RPMI8226 (cell line): ENCODE data around the gene SEC22A.
A peak's percentile ranks its signal among the peaks of the same experiment; 100 is the strongest.
"Not testable (repeated sequence)": the region's sequence is repeated elsewhere in the genome, so short reads cannot be mapped to it uniquely, and the experiment has no call there.

Experiments used
- DNase-seq: peaks from one replicate; pipeline ENCODE4 v3.0.0-alpha.2; 2015

SEC22A gene

DNA sequence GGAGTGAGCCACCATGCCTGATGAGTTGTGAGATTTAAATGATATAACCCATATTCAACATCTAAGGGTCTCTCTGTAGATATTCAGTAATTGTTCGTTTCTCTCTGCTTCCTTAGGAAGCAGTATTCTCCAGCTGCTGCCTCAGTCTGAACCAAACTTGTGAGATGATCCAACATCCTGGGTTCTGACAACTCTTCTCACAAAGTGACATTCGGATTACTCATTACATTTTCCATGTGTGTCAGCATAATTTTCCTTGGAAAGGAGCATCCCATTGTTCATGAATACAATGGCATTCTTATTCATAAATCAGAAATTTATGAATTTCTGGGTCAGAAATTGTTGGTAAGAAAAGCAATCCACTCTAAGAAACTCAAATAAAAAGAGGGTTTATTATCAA lies 15.0 kb upstream of the SEC22A start:
- DNase-seq = no peak

DNA sequence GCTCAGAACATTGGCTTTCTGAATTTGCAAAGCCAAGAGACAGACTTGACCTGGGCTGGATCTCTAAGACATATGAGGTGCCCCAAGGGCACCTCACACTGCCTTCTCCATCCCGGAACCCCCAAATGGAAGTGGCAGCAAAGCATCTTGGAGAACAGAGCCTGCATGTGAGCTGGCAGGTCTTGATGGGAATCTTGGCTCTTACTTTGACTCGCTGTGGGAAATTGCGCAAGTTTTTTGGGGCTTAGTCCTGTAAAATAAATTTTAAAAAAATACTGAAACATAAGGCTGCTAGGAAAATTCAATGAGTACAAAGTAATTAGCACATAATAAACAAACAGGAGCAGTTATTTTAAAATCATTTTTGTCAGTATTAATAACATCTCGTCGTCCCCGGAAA lies 13.7 kb upstream of the SEC22A start:
- DNase-seq = no peak

DNA sequence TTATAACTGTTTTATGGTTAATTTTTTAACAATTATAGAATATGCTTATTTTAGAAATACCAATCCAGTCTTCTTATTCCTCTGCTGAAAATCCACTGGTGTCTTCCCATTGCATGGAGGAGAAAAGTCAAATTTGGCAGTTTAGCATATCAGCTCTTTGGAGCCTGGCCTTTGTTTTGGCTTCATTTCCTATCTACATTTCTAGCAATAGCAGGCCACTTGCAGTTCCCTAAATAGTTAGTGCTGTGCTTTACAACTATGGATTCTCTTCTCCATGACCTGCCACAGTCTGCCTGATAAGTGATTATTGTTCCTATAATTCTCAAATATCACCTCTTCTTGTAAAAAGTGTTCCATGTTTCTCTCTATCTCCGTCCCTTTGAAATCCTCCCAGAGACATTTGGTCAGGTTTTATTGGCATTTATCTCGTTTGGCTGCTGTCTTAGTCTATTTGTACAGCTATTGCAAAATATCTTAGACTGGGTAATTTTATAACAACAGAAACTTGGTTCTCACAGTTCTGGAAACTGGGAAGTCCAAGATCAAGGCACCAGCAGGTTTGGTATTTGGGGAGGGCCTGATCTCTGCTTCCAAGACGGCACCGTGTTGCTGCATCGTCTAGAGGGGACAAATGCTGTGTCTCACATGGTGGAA lies 8.2 kb upstream of the SEC22A start:
- DNase-seq = no peak

DNA sequence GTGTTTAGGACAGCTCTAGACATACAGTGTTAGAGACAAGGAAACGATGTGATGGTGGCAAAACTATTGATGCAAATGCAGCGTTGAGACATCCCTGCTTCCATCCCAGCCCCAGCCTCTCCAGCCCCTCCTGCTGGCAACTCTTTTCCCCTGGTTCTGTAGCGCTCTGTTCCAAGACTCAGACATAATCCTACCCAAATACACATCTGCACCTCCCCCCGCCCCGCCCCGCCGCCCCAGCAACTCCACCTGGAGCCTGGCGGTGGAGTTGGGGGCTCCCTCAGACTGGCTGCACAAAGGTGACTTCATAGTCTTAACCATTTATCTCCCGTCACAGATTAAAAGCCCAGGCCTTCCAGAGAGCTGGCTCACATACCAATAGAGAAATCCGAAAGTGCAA lies 7.2 kb upstream of the SEC22A start:
- DNase-seq = no peak

DNA sequence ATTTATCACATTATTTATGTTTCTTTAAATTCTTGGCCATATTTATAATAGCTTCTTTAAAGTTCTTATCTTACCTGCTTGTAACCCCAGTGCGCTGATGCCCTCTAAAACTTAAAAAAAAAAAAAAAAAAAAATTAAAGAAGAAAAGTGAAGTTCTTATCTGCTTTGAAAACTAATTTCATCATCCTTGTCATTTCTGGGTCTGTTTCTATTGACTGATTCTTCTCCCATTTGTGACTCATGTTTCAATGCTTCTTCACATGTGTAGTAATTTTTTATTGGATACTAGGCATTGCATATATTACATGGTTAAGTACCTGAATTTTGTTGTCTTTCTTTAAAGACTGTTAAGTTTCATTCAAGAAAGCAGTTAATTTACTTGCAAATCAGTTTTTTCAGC lies 3.4 kb upstream of the SEC22A start:
- no peak for DNase-seq

DNA sequence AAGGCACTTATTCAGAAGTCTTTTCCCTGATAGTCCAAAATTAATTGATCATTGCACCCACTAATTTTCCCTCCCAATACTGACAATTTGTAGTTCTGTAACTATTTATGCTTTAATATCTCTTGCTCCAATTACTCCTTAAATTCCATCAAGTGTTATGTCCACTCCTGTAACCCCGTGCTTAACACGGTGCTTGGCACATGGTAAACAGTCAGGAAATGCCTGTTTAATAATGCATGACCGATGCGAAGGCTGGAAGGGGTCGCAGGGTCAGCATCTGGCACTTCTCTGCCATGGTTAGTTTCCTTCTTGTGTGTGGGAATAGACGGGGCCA lies 553 bp upstream of the SEC22A start:
- no peak for DNase-seq

DNA sequence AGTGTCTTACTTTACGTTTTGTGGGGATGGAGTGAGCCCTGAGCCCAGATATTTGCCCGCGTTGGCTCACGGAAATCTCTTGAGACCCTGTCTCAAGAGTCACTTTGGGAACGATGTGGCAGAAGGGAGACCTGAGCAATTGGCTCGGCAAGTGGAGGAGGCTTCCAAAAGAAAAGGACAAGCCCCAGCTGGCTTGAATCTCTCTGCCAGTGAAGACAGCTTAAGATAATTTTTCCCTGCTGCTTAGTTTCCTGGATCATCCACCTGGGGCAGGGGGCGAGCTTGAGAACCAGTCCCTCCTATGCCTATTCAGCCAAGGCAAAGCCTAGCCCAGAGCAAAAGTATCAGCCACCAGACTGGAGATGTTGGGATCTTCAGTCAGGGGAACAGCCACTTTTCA lies 708 bp downstream of the SEC22A start:
- peak; percentile 9 for DNase-seq

DNA sequence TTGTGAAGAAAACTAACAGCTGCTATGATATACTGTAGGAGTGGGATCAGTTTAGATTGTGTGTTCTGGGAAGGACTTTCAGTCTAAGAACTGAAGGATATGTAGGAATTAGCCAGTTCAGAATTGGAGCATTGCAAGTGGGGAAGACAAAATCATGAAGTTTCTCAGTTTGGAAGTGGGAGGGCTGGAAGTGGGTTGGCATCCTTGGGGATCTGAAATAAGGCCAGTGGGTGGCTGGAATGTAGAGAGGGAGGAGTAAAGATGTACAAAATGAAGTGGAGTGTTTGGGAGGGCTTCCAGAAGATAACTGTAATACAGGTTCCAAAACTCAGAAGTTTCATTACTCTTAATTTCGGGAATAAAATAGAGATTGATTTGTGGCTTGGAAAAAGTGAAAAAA lies 17.2 kb downstream of the SEC22A start:
- no peak for DNase-seq

DNA sequence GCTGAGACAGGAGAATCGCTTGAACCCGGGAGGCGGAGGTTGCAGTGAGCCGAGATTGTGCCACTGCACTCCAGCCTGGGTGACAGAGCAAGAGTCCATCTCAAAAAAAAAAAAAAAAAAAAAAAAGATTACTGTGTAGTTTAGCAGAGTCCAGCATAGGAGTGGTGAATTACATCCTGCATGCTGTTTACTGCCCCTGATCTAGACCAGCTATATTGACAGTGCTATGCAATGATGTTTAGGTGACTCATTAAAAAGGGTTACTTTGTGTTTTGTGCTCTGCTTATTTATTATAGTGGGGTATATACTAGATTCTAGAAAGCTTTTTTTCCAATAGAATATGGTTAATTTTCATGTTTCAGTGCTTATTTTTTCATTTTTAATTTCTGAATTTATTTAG lies 19.6 kb downstream of the SEC22A start:
- not testable (repeated sequence) for DNase-seq

DNA sequence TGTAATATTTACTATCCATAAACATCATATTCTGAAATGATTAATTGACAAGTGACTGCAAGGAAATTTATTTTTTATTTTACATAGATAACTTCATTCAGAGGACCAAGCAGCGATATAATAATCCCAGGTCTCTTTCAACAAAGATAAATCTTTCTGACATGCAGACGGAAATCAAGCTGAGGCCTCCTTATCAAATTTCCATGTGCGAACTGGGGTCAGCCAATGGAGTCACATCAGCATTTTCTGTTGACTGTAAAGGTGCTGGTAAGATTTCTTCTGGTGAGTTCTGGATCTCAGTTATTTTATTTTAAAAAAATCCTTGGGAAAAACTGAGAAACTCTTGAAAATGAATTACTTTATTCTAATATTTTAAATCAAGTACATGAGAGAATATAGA lies 23.3 kb downstream of the SEC22A start:
- no peak for DNase-seq

DNA sequence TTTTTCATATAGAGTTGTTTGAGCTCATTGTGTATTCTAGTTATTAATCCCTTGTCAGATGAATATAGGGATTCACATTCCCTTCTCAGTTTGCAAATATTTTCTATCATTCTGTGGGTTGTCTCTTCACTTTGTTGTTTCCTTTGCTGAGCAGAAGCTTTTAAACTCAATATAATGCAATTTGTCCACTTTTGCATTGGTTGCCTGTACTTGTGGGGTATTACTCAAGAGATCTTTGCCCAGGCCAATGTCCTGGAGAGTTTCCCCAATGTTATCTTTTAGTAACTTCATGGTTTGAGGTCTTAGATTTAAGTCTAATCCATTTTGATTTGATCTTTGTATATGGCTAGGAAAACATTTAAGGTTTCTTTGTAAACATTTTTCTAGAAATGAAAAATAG lies 24.8 kb downstream of the SEC22A start:
- no peak for DNase-seq

DNA sequence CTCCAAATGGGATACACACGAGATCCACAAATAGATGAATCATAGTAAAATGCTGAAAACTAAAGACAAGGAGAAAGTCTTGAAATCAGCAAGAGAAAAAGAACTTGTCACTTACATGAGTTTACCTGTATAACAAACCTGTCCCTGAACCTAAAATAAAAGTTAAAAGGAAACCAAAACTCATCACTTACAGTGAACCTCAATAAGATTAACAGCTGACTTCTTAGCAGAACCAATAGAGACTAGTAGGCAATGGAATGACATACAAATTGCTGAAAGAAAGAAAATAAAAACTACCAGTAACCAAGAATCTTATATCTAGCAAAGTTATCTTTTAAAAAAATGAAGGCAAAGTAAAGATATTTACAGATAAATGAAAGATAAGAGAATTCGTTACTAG lies 27.4 kb downstream of the SEC22A start:
- no peak for DNase-seq

DNA sequence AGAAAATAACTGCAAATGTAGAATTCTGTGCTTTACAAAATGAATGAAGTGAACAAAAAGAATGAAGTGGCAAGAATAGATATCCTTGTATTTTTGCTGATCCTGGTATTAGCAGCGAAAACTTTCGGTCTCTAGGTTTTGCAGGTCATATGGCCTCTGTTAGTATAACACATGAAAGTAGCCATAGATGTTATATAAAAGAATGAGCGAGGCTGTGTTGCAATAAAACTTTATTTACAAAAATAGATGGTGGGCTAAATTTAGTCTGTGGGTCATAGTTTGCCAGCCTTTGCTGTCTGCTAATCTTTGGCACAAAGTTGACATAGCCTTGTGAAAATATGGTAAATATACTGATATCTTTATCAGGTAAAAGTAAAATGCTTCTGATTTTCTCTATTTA lies 35.2 kb downstream of the SEC22A start:
- DNase-seq = no peak

DNA sequence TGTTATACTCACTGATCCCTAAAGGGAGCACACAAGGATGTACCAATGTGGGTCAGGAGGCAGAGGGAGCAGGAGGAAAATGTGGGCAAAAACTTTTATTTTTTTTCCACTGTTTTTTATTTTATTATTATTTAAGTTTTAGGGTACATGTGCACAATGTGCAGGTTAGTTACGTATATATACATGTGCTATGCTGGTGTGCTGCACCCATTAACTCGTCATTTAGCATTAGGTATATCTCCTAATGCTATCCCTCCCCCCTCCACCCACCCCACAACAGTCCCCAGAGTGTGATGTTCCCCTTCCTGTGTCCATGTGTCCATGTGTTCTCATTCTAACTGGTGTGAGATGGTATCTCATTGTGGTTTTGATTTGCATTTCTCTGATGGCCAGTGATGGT lies 37.4 kb downstream of the SEC22A start:
- DNase-seq = not testable (repeated sequence)

DNA sequence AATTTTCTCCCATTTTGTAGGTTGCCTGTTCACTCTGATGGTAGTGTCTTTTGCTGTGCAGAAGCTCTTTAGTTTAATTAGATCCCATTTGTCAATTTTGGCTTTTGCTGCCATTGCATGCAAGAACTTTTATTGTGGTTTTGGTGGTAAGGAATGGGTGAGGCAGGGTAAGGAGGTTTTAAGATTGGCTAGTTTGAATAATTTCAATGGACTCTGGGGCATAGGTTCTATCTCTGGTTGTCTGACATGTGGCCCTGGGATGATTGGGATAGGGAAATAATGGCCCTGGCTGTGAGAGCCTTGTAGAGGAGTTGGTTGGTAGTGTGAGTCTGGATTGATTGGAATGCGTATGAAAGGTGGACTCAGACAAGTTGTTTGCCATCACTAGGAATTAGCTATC lies 38.0 kb downstream of the SEC22A start:
- DNase-seq = no peak

DNA sequence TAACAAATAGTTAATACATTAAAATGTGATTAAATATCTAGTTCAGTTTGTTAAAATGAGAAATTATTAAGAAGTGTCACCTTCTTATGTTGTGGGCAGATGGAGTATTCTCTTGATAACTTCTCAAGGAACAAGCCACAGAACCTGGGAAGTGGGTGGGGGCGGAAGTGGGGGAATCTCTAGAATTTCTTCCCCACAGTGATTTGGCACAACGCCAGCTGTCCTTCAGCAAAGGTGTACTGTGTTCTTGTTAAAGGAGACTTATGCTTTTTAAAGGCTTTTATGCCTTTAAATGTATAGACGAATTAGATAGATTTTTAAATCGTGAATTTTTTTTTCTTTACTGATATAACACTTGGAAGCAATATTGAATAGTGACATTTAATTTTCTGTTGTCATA lies 42.4 kb downstream of the SEC22A start:
- no peak for DNase-seq

DNA sequence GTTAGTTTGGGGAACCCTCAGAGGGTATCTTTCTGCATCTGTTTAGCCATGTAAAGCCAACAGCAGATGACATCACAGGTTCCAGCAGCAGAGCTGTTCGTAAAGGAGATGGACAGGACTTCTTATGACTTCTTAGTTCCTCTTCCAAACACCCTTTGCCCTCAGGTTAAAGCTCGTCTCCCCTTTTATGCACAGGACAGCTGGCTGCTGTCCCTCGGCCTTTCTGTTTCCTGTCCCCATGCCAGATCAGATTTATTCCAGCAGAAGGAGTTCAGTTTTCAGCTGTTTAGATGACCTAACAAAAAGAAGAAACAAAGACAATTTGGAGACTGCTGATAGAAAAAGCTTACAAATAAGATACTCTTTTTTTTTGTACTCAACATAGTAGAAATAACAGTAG lies 45.1 kb downstream of the SEC22A start:
- no peak for DNase-seq

DNA sequence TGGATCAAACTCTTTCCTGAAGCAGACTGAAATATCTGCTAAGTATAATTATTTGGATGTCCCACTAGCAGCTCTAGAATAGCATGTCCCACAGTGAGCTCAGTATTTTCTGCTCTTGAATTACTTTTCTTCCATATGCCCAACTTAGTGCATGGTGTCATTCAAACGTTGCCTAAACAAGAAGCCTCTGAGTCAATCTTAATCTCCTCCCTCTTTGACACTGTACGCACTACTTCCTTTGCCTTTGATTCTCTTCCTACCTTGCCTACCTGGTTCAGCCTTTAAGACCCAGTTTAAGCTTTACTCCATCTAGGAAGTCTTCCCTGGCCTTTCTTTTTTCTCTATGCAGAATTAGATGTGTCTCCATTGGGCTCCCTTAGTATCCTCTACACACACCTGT lies 54.5 kb downstream of the SEC22A start:
- no peak for DNase-seq

DNA sequence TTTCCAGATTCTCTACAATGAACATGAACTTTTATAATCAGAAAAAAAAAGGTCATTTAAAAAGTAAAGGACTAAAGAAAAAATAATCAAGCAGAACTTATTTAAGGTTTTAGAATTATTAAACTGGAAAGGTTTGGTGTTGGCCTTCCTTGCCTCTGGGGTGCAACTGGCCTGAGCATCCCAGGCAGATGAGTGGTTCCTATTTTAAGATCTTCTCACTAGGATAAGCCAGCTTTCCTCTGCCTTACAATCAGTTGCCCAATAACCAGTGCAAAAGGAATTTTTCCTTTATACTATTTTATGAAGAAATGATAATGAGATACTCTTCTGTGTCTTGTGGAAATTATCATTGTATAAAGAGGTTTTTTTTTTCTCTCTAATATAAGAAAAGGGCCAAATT lies 56.6 kb downstream of the SEC22A start:
- no peak for DNase-seq

DNA sequence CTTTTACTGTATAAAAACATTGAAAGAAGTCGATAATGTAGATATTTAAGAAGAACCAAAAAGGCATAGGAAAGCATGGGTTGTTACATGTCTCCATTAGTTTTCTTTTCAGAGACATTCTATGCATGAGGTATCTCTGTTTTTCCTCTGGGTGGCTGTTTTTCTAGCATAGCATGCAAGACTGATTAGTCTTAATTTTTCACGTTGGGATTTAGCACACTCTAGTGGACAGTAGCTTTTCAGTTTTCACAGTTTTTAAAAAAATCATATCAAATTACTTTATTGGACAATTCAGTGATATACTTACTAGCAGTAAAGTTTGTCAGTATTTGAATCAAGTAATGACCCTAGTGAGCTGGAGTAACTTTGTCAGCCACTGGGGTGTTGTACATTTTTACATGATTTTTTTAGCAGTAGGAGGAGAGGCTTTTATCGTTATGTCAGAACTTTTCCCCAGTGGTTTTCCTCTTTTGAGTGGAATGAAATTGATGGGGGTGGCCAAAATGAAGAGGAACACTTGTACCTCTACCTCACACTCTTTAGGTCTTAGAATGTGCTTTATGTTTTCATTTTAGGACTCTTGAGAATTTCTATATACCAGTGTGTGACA lies 57.2 kb downstream of the SEC22A start:
- peak; percentile 55 for DNase-seq

DNA sequence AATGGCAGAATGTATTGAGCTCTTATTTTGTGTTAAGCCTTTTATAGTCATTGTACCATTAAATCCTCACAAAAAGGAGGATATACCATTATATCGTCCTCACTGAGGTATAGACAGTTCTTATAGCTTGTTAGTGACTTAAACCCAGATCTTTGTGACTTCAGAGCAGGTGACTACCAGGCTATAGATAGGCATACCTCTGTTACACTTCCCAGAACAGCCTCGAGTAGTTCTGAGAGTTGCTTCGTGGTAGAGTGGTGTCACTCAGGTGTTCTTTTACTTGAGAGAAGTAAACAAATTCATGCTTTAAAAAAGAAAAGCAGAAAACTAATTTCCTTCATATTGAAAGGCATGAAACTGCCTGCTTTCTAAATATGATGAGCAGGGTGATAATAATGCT lies 59.9 kb downstream of the SEC22A start:
- DNase-seq = no peak

DNA sequence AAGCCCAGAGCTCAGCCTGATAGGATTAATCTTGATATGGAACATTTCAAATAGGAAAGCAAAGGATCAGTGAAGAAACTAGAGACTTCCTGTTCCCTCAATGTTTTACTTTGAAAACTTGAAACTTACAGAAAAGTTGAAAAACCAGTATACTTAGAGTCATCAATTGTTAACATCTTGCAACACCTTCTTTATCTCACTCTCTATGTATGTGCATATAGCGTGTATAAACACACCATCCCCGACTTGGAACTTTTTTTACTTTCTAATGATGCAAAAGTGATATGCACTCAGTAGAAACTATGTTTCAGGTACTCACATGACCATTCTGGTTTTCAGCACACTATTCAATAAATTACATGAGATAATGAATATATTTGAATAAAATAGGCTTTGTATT lies 60.5 kb downstream of the SEC22A start:
- no peak for DNase-seq

DNA sequence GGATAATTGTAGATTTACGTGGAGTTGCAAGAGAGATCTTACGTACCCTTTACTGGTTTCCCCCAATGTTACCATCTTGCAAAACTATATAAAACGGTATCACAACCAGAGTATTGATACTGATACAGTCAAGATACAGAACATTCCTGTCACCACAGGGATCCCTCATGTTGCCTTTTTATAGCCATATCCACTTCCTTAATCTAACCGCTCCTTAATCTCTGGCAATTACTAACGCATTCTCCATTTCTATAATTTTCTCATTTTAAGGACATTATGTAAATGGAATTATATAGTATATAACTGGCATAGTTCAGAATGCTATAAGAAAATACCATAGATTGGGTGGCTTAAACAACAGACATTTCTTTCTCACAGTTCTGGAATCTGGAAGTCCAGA lies 61.1 kb downstream of the SEC22A start:
- DNase-seq = no peak

DNA sequence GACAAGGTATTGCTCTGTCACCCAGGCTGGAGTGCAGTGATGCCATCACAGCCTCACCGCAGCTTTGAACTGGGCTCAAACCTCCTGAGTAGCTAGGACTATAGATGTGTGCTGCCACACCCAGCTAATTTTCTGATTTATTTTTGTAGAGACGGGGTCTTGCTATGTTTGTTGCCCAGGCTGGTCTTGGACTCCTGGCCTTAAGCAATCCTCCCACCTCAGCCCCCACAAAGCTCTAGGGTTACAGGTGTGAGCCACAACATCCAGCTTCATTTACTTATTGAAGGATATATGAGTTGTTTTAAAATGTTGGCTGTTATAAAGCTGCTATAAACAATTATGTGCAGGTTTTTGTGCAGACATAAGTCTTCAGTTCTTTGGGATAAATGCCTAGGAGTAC lies 62.2 kb downstream of the SEC22A start:
- no peak for DNase-seq

DNA sequence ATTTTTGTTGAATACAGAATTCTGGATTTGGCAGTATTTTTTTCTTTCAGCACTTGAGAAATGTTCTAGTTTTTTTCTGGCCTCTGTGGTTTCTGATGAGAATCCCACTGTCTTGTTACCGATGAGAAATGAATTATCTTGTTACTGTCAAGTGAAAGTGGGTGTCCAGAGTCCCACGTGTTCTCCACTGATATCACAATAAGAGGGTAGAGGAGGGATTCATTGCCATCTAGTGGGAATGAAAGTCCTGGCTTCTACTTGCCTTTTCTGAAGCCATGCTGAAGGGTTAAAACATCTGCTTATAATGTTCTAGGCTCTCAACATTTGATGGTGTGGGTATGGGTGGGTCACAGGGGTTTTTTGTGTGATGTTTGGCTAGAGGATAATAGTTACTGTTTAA lies 66.1 kb downstream of the SEC22A start:
- no peak for DNase-seq

DNA sequence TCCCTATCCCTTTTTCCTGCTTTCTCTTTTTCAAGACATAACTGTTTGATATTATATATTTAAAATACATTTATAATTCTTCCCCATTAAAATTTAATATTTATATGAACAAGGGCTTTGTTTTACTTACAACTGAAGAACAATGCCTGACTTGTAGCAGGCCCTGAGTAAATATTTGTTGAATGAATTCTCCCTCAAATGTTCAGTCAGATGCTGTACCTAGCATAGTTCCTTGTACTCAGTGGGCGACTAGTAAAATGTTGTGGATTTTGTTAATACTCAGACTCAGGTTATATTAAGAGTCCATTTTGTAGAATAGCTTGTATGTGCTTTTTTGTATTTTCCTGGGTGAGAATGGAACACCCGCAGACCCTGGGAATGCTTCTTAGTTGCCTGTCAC lies 69.1 kb downstream of the SEC22A start:
- DNase-seq = no peak
